ENCODE measurements around the gene TSR3.

GRCh38 chr16:1371054-1371978 lies 19.6 kb upstream of the TSR3 start:
- TF ChIP-seq POLR2AphosphoS5 (IDR thresholded peaks at IDR 0.05) (no peak), POLR2A (IDR thresholded peaks at IDR 0.05) (no peak)

Measured in spleen (tissue), 3 donors.